ENCODE measurements around the gene S100A9. TPM values are rescaled to one million over a fixed set of nuclear protein-coding genes. Genes with fewer than 3 reads are reported as not detected.

Gene S100A9
- total RNA-seq, 2 donors from 2014 or later, result not detected

DNA sequence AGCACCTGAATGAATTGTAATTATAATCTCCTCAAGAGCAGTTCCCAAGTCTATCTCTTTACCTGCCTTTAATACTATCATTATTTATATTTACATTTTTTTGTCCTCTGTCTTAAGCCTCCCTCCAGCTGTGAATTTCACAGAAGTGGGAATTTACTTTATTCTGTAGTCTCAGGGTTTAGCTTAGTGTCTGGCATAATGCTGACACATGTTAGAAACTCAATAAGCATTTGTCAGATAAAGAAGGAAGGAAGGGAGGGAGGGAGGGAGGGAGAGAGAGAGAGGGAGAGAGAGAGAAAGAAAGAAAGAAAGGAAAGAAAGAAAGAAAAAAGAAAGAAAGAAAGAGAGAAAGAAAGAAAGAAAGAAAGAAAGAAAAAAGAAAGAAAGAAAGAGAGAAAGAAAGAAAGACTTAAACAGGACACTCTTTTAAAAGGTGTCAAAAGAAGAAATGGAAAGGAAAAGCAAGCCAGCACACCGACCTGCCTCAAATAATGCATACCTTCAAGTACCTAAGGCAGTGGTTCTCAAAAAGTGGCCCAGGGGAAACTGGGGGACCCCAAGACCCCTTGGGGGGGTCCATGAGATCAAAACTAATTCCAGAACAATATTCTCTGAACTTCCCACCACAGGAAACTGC lies 7.2 kb upstream of the S100A9 start:
- TF ChIP-seq, protein P1, sequence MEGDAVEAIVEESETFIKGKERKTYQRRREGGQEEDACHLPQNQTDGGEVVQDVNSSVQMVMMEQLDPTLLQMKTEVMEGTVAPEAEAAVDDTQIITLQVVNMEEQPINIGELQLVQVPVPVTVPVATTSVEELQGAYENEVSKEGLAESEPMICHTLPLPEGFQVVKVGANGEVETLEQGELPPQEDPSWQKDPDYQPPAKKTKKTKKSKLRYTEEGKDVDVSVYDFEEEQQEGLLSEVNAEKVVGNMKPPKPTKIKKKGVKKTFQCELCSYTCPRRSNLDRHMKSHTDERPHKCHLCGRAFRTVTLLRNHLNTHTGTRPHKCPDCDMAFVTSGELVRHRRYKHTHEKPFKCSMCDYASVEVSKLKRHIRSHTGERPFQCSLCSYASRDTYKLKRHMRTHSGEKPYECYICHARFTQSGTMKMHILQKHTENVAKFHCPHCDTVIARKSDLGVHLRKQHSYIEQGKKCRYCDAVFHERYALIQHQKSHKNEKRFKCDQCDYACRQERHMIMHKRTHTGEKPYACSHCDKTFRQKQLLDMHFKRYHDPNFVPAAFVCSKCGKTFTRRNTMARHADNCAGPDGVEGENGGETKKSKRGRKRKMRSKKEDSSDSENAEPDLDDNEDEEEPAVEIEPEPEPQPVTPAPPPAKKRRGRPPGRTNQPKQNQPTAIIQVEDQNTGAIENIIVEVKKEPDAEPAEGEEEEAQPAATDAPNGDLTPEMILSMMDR (conservative IDR thresholded peaks at IDR 0.05), result no peak
- peaks cover 20% of the 10 kb centered on the region for H3K27me3 Mint-ChIP-seq (ENCODE audit: insufficient read depth)
- H3K27ac Mint-ChIP-seq, result no peak overlapping the region
- H3K27ac ChIP-seq (ENCODE audit: low read depth, low read length), result no peak overlapping the region
- DNase-seq, result peak; percentile 21
- WGBS, 2 experiments (ENCODE audit: insufficient coverage in 1 of 2, insufficient read length in 1 of 2), result 41% methylated on average over 1 of the region's 1 CpG; no CpG with 5 or more reads in 1 of the 2 experiments
- no peak overlapping the region for H3K4me3 Mint-ChIP-seq
- no peaks in the 10 kb centered on the region for H3K27me3 ChIP-seq (ENCODE audit: control insufficient read depth, insufficient read depth, low read length, poor library complexity, severe bottlenecking)
- H3K9me3 ChIP-seq (ENCODE audit: control insufficient read depth, low read length), result no peaks in the 10 kb centered on the region
- no peaks in the 10 kb centered on the region for H3K36me3 Mint-ChIP-seq (ENCODE audit: low read depth)
- peaks cover 14% of the 10 kb centered on the region for H3K4me1 Mint-ChIP-seq
- H3K4me3 ChIP-seq (ENCODE audit: low read length), result no peak overlapping the region
- H3K9ac ChIP-seq (ENCODE audit: extremely low read depth, low read length, poor library complexity, severe bottlenecking), result no peak overlapping the region
- H3K9me3 Mint-ChIP-seq, result no peaks in the 10 kb centered on the region
- no peaks in the 10 kb centered on the region for H3K4me1 ChIP-seq (ENCODE audit: control insufficient read depth, insufficient read depth, low read length)
- no peaks in the 10 kb centered on the region for H3K36me3 ChIP-seq (ENCODE audit: control insufficient read depth, insufficient read depth, low read length)

DNA sequence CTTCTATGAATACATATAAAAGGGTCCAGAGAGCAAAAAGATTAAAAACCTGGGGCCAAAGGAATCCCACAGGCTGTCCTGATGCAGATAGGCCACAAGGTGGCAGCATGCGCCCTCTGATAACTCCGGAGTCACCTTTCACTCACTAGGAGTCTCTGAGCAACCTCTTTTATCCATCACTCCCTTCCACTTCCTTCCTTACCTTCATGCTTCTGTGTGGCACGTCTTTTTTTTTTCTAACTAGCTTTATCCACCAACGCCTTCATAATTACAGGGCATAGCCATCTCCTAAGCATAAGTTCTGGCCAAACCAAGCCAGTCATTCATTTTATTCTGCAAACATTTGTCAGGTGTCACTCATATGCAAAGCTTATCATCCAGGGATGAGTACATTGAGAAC lies 5.1 kb upstream of the S100A9 start:
- no peaks in the 10 kb centered on the region for H3K27me3 ChIP-seq (ENCODE audit: control insufficient read depth, insufficient read depth, low read length, poor library complexity, severe bottlenecking)
- WGBS, 2 experiments (ENCODE audit: insufficient coverage in 1 of 2, insufficient read length in 1 of 2), result 0% methylated on average over 2 to 4 of the region's 4 CpGs
- peaks cover 17% of the 10 kb centered on the region for H3K27me3 Mint-ChIP-seq (ENCODE audit: insufficient read depth)
- no peaks in the 10 kb centered on the region for H3K36me3 Mint-ChIP-seq (ENCODE audit: low read depth)
- no peaks in the 10 kb centered on the region for H3K9me3 Mint-ChIP-seq
- H3K27ac ChIP-seq (ENCODE audit: low read depth, low read length), result no peak overlapping the region
- H3K36me3 ChIP-seq (ENCODE audit: control insufficient read depth, insufficient read depth, low read length), result no peaks in the 10 kb centered on the region
- H3K9me3 ChIP-seq (ENCODE audit: control insufficient read depth, low read length), result no peaks in the 10 kb centered on the region
- TF ChIP-seq, protein P1 (conservative IDR thresholded peaks at IDR 0.05), result peak; percentile 98
- no peaks in the 10 kb centered on the region for H3K4me1 ChIP-seq (ENCODE audit: control insufficient read depth, insufficient read depth, low read length)
- no peak overlapping the region for H3K9ac ChIP-seq (ENCODE audit: extremely low read depth, low read length, poor library complexity, severe bottlenecking)
- H3K4me1 Mint-ChIP-seq, result peaks cover 14% of the 10 kb centered on the region
- H3K4me3 ChIP-seq (ENCODE audit: low read length), result no peak overlapping the region
- H3K27ac Mint-ChIP-seq, result no peak overlapping the region
- H3K4me3 Mint-ChIP-seq, result no peak overlapping the region
- peak; percentile 81 for DNase-seq

DNA sequence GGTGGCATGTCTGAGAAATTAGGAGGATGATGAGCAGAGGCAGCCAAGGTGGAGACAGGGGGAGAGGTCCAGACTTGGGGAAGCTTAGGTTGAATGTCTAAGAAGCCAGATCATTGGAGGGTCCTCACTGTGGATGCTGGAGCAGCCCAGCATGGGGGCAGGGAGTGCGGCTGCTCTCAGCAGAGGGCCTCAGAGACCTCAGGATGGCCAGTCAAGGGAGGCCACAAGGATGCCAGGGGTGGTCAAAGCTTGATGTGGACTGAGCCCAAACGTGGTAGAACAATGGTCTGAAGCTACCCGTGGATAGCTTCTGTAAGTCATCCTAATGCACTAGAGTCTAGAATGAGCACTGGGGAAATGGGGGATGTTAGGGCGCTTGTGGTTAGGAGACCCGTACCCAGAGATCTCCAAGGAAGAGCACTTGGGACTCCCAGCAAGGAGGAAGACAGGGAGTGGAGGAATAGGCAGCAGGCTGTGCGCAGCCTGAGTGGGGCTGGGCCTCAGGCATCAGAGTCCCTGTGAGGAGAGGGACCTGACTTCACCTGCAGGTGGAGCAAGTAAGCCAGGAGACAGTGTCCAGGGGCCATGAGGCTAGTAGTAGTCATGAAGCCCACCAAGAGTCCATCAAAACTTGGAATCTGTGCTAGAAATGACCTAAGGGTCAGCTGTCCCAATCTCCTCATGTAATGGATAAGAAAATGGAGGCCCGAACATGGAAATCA lies 4.3 kb upstream of the S100A9 start:
- TF ChIP-seq, protein P1 (conservative IDR thresholded peaks at IDR 0.05), result peak; percentile 77
- H3K4me3 Mint-ChIP-seq, result no peak overlapping the region
- Histone ChIP-seq H3K4me3 (ENCODE audit: low read length) (no peak overlapping the region), H3K36me3 (ENCODE audit: control insufficient read depth, insufficient read depth, low read length) (no peaks in the 10 kb centered on the region), H3K27me3 (ENCODE audit: control insufficient read depth, insufficient read depth, low read length, poor library complexity, severe bottlenecking) (no peaks in the 10 kb centered on the region), H3K9me3 (ENCODE audit: control insufficient read depth, low read length) (no peaks in the 10 kb centered on the region), H3K9ac (ENCODE audit: extremely low read depth, low read length, poor library complexity, severe bottlenecking) (no peak overlapping the region), H3K4me1 (ENCODE audit: control insufficient read depth, insufficient read depth, low read length) (no peaks in the 10 kb centered on the region), H3K27ac (ENCODE audit: low read depth, low read length) (no peak overlapping the region)
- WGBS, 2 experiments (ENCODE audit: insufficient coverage in 1 of 2, insufficient read length in 1 of 2), result 85 to 97% methylated on average over 6 to 7 of the region's 7 CpGs
- peaks cover 14% of the 10 kb centered on the region for H3K4me1 Mint-ChIP-seq
- peaks cover 14% of the 10 kb centered on the region for H3K27me3 Mint-ChIP-seq (ENCODE audit: insufficient read depth)
- H3K9me3 Mint-ChIP-seq, result no peaks in the 10 kb centered on the region
- no peak overlapping the region for H3K27ac Mint-ChIP-seq
- peak; percentile 85 for DNase-seq
- no peaks in the 10 kb centered on the region for H3K36me3 Mint-ChIP-seq (ENCODE audit: low read depth)

All from endodermal cell (in vitro differentiated cells).